H1 (cell line): ENCODE measurements around the gene ADARB2. TPM values are rescaled to one million over a fixed set of nuclear protein-coding genes. Genes with fewer than 3 reads are reported as not detected.

Experiments used
- ATF2 ChIP-seq: IDR thresholded peaks from 2 replicates; pipeline ENCODE4 v1.6.1; 2012; ENCODE audit warnings: low read length, inconsistent platforms
- CBX5 ChIP-seq: fragments of 300-800, 300-1000 bp; sonication (generic); IDR thresholded peaks from 2 replicates; pipeline ENCODE4 v1.7.1; 2016; ENCODE audit warnings: antibody characterized with exemption, low read length, low read depth
- CHD7 ChIP-seq: fragments of 300-600 bp; sonication (generic); IDR thresholded peaks from 2 replicates; pipeline ENCODE4 v1.7.1; 2012; ENCODE audit warnings: low read length, moderate library complexity, mild to moderate bottlenecking, inconsistent platforms; ENCODE audit not compliant: insufficient replicate concordance
- FOSL1 ChIP-seq: IDR thresholded peaks from 2 replicates; pipeline ENCODE4 v1.6.1; 2011; ENCODE audit warnings: mild to moderate bottlenecking, low read depth, low read length, moderate library complexity; ENCODE audit not compliant: insufficient read depth
- RAD21 ChIP-seq, 2 experiments: IDR thresholded peaks in 1 of 2; conservative IDR thresholded peaks in 1 of 2; 2 replicates each; pipeline ENCODE4 v1.6.1; 2011; ENCODE audit warnings: low read depth in 2 of 2, low read length in 2 of 2, improper control_type of control experiment in 1 of 2, inconsistent platforms in 1 of 2, mild to moderate bottlenecking in 1 of 2, moderate library complexity in 1 of 2
- RBBP5 ChIP-seq: IDR thresholded peaks from 2 replicates; pipeline ENCODE4 v1.7.1; 2012; ENCODE audit warnings: low read depth, mild to moderate bottlenecking, inconsistent platforms, low read length, moderate library complexity, borderline replicate concordance
- polyA plus RNA-seq, 7 experiments: library from polyadenylated mRNA; depleted of rRNA in 3 of 7; stranded (reverse) in 5 of 7; unstranded in 2 of 7; fragments of >200 nt in 5 of 7; fragments of 200-250 nt in 2 of 7; gene quantifications; 1 replicate in 5 of 7; 2 replicates in 1 of 7; 4 replicates in 1 of 7; pipeline versions ENCODE4 v1.2.1 to v1.2.3, GENCODE V29; 2011 to 2013; ENCODE audit warnings: missing spikeins in 2 of 7, mixed read lengths in 2 of 7
- total RNA-seq: library from RNA; stranded (reverse); fragmentation: NEBNext Ultra II Directional; extraction: Animal tissue kit (Norgen Biotek cat#: 25700); gene quantifications from 2 replicates; pipeline ENCODE4 v1.2.1, GENCODE V29; 2021
- TF ChIP-seq, protein P1 (sequence below): IDR thresholded peaks from 2 replicates; pipeline ENCODE4 v1.6.1; 2011; ENCODE audit warnings: low read length, improper control_type of control experiment

The ADARB2 gene
- total and polyA plus RNA-seq, 2 of the 8 experiments (the other 6 are each of a cell fraction or from before 2014, with no cell fraction given), result 2.2 to 2.8 TPM

DNA sequence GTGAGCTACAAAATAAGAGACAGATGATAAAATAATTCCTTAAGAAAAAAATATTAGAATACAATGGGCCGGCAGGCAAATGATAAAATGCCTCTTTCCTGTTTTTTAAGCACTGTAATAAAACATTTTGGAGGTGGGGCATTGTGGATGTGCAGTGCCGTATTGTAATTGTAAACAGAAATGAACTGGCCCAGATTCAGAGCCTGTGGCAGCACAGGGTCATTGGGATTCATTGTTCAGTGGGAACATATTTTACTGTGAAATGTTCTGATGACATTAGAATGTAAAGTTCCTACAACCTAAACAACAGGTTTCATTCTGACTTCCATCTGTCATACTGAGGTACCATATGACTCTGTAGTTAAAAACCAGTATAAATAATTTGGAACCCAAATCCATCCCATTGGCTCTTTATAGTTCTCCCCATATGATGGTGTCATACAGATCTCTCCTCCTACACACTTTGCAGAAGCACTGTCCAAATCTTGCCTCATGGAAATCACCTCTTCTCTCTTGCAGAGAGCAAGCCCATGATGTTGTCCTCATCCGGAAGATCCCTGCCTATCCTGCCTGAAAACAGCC, 416.5 kb downstream of the ADARB2 start (continued):
- TF ChIP-seq CHD7, result no peak
- no peak for TF ChIP-seq CBX5
- TF ChIP-seq ATF2, result no peak
- TF ChIP-seq FOSL1, result no peak
- no peak for TF ChIP-seq RBBP5
- TF ChIP-seq, protein P1, sequence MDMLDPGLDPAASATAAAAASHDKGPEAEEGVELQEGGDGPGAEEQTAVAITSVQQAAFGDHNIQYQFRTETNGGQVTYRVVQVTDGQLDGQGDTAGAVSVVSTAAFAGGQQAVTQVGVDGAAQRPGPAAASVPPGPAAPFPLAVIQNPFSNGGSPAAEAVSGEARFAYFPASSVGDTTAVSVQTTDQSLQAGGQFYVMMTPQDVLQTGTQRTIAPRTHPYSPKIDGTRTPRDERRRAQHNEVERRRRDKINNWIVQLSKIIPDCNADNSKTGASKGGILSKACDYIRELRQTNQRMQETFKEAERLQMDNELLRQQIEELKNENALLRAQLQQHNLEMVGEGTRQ, result no peak
- no peak for TF ChIP-seq RAD21 (IDR thresholded peaks at IDR 0.05 in 1 of 2, conservative IDR thresholded peaks at IDR 0.05 in 1 of 2; ENCODE audit: low read depth in 2 of 2, low read length in 2 of 2)
